Dedifferentiated amniotic fluid mesenchymal stem cell (primary cell): Measurements from ENCODE around the gene CHST2.
A peak's percentile ranks its signal among the peaks of the same experiment; 100 is the strongest.
"Not testable (repeated sequence)": the region's sequence is repeated elsewhere in the genome, so short reads cannot be mapped to it uniquely, and the experiment has no call there.

ENCODE experiments used
- DNase-seq: peaks from one replicate; pipeline ENCODE4 v3.0.0-alpha.2; 2016; ENCODE audit errors: extremely low spot score

CHST2 gene, protein sequence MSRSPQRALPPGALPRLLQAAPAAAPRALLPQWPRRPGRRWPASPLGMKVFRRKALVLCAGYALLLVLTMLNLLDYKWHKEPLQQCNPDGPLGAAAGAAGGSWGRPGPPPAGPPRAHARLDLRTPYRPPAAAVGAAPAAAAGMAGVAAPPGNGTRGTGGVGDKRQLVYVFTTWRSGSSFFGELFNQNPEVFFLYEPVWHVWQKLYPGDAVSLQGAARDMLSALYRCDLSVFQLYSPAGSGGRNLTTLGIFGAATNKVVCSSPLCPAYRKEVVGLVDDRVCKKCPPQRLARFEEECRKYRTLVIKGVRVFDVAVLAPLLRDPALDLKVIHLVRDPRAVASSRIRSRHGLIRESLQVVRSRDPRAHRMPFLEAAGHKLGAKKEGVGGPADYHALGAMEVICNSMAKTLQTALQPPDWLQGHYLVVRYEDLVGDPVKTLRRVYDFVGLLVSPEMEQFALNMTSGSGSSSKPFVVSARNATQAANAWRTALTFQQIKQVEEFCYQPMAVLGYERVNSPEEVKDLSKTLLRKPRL

GRCh38 chr3:143119009-143119914 is at the start of gene CHST2:
TSS of gene CHST2 (plus strand) at chr3:143119771. CDS start at chr3:143120817, 1,046 bp downstream.
- peak; percentile 52 for DNase-seq

DNA sequence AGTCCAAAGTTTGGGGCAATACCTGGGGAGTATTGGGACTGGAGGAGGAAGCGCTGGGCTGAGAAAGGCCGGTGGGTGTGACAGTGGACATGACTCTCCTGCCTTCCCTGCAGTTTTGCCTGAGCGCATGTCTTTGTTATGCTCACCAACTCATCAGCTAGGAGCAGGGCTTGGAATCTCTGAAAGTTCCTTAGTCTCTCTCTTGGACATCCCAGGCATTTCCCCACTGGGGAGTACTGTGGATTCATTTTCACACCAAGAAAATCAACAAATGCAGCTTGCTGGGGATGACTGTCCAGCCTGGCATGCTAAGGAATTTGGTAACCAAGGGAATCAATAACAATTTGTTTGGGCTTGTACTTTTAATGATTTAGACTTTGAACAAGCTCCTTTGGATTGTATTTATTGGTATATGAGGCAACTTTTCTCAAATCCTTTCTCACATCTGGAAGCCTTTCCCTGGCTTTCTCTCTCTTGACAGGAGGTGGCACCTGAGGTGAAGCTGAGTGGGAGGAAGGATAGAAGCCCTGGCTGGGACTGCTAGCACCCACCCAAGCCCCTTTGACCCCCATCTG is 48.5 kb upstream of the CHST2 start:
- DNase-seq = peak; percentile 81

- DNase-seq = no peak
Observed at GRCh38 chr3:143071776-143072175, 47.8 kb upstream of the CHST2 start.

DNA sequence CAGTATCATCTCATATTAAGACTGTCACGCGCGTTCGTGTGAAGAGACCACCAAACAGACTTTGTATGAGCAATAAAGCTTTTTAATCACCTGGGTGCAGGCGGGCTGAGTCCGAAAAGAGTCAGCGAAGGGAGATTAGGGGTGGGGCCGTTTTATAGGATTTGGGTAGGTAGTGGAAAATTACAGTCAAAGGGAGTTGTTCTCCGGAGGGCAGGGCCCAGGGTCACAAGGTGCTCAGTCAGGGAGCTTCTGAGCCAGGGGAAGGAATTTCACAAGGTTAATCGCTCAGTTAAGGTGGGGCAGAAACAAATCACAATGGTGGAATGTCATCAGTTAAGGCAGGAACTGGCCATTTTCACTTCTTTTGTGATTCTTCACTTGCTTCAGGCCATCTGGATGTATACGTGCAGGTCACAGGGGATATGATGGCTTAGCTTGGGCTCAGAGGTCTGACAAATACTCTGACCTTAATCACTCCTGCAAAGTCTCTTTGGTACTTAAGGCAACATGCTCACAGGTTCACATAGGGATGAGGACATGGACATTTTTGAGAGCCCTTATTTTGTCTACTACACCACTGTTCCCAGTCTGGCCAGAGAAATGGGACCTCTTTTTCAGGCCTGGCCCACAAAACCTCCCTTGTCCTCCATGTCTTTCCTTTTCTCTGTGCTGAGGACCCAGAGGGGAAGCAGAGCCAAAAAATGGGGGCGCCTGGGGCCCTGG is 47.1 kb upstream of the CHST2 start:
- DNase-seq = not testable (repeated sequence)

DNA sequence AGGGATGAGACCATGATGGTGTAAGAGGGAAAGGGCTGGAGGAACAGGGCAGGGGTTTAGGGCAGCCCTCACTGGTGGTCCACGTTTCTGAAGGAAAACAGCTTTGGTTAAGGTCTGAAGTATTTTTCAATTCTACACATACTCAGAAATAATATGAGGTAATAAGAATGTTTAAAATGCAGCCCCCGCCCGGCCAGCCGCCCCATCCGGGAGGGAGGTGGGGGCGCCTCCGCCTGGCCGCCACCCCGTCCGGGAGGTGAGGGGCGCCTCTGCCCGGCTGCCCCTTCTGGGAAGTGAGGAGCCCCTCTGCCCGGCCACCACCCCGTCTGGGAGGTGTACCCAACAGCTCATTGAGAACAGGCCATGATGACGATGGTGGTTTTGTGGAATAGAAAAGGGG is 46.0 kb upstream of the CHST2 start:
- not testable (repeated sequence) for DNase-seq

DNA sequence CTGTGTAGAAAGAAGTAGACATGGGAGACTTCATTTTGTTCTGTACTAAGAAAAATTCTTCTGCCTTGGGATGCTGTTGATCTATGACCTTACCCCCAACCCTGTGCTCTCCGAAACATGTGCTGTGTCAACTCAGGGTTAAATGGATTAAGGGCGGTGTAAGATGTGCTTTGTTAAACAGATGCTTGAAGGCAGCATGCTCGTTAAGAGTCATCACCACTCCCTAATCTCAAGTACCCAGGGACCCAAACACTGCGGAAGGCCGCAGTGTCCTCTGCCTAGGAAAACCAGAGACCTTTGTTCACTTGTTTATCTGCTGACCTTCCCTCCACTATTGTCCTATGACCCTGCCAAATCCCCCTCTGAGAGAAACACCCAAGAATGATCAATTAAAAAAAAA is 45.6 kb upstream of the CHST2 start:
- DNase-seq = not testable (repeated sequence)

GRCh38 chr3:143078883-143079282 is 40.7 kb upstream of the CHST2 start:
- peak; percentile 25 for DNase-seq

DNA sequence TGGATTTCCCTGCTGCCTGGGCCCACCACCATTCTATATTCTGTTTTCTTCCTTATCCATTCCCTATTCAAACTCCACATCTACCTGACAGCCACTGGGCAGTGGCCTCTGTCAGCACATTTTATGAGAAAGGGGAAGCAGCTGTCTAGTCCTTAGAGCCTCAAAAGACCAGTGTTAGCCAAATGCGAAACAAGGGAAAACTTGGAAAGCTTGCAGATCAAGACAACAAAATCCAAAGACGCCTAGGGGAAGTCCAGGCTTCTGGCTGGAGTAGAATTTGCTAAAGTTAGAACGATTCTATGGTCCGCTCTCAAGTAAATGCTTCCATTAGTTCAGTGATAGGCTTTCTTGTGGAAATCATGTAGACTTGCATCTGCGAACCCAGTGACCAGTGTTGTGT is 39.4 kb upstream of the CHST2 start:
- DNase-seq = no peak

DNA sequence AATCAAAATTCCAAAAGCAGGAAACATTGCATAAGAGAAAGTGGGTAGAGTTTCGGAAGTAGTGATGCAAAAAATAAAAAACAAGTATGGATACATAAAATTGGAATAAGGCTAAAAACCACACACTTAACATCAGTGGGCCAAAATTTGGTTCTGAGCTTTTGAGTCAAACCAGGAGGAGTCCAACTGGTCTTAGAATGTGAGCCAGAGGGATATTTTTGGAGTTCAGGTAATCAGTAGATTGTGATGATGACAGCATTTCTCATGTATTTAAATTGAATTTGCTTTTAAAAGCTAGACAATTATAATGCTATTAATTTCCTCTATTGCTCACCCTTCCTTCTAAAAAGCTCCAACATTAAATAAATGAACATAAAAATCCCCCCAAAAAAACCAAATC is 38.2 kb upstream of the CHST2 start:
- DNase-seq = no peak

- no peak for DNase-seq
Observed at GRCh38 chr3:143081844-143082778, 37.5 kb upstream of the CHST2 start.

- no peak for DNase-seq
Observed at GRCh38 chr3:143083781-143084180, 35.8 kb upstream of the CHST2 start.

GRCh38 chr3:143084856-143085731 is 34.5 kb upstream of the CHST2 start:
- DNase-seq = peak; percentile 31

DNA sequence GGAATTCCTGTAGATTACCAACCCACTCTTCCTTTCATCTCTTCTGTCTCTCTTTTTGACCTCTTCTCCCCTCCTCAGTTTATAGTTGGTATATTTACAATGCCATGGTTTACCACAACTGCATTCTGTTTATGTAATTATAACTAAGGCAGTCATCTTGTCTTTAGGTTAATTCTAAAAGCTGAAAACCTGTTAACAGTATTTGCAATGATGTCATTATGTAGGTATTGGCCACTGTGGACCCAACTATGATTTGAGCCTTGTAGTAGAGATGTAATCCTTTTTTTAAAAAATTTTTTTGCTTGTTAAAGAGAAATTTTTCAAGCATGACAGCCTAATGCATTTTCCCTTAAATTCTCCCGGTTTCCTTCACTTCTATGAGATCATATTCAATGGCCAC is 30.7 kb upstream of the CHST2 start:
- DNase-seq = no peak

DNA sequence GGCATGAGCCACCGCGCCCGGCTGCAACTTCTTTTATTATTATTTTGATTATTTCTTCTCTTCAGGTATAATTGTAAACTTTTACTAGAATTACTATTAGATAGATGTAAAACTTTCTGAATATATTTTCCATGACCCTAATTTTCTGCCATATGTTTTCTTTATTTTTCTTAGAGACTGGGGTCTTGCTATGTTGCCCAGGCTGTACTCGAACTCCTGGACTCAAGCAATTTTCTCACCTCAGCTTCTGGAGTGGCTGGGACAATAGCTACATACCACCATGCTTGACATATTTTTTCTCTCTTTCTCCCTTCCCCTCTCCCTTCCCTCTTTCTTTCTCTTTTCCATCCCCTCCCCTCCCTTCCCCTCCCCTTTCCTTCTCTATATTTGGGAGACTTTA is 29.6 kb upstream of the CHST2 start:
- no peak for DNase-seq

DNA sequence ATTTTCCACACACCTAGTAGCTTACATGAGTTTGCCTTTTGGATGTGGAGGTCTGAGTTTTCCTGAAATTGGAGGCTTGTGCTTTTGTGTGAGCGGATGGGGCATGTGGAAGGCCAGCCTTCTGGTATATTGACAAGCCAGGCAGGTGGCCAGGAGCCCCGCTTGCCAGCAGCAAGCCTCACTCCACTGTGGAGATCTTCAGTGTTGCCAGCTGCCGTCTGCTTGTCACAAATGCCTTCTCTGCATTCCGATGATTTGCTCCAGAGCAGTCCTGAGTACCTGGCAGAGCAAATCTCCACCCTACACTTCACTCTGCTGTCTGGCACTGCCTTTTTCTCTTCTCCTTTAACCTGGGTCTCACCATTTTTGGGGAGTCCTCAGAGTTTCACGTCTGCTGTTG is 29.1 kb upstream of the CHST2 start:
- no peak for DNase-seq

GRCh38 chr3:143090976-143091837 is 28.4 kb upstream of the CHST2 start:
- no peak for DNase-seq

GRCh38 chr3:143092191-143092590 is 27.4 kb upstream of the CHST2 start:
- DNase-seq = no peak

DNA sequence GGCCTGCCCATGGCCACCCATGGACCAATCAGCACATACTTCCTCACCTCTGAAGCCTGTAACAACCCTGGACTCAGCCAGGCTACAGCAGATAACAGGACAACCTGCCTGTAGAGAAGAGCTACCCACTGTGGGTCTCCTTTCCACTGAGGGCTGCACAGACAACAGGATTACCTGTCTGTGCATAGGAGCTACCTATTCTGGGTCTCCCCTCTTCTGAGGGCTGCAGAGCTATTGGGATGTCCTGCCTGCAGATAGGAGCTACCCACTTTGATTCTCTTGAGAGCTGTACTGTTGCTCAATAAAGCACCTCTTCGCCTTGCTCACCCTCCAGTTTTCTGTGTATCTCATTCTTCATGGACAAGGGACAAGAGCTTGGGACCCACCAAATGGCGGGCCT is 23.8 kb upstream of the CHST2 start:
- DNase-seq = no peak
